ENCODE data around the gene CACNA1H.

Gene CACNA1H

DNA sequence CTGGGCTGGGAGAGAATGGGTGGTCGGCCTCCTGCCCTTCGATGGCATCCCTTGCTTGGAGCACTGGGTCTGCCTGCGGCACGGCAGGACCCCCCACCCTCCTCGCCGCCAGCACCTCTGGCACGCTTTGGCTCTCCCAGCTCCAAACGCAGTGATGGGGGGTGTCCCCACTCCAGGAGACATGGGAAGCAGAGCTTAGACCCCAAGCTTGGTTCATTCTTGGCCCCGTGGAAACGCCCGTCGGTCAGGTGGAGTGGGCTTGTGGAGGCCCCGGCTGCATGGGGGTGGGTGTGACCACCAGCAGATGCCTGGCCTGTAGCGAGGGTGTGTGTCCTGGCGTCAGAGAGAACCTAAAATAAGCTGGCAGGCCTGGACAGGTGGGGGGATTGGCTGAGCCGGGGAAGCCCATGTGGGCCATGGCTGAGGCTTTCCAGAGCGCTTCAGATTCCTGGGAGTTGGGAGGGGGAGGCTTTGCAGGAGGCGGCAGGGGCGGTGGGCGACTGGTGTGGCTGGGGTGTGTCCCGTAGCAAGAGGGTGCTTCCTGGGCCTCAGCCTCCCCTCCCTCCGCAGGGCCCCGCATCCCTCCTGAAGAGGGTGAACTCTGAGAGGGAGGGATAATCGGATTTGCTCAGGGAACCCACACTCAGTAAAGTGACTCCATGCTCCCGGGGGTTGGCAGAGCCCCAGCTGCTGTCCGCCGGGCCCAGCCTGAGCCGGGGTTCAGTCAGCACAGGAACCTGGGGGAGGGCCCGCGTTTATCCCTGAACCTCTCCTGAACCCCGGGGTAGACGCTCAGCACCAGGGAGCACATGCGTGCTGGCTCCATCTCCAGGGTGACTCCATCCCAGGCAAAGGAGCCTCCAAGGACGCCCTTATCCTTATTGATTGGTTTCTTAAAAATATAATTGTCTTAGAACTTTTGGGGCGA lies 3.4 kb downstream of the CACNA1H start:
- DNase-seq: no peak

DNA sequence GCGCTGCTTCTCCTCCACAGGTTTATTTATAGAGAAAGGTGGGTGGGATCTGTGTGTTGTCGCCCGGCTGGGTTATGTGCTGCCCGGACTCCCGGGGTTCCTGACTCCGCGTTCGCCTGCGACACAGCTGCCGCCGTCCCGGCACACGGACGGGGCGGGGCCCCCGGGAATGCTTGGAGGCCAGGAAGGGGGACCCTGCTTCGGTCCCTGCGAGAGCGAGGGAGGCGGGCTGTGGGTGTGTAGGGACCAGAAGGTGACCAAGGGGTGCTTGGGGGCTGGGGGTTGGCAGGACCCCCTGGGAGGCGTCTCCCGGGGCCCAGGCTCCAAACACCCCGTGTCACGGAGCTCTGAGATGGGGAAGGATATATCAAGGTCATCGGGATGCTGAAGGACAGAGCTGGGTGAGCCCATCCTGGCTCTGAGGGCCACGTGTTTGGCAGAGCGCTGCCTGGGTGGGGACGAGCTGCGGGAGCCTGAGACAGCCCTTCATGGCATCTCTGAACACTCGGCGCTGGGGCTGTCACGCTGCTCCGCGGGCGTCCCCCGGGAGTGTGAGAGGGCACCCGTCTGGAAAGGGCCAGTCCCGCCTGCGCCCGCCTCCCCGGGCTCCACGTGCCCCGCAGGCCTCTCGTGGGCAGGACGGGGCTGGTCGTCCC lies 4.2 kb downstream of the CACNA1H start:
- no peak for DNase-seq

DNA sequence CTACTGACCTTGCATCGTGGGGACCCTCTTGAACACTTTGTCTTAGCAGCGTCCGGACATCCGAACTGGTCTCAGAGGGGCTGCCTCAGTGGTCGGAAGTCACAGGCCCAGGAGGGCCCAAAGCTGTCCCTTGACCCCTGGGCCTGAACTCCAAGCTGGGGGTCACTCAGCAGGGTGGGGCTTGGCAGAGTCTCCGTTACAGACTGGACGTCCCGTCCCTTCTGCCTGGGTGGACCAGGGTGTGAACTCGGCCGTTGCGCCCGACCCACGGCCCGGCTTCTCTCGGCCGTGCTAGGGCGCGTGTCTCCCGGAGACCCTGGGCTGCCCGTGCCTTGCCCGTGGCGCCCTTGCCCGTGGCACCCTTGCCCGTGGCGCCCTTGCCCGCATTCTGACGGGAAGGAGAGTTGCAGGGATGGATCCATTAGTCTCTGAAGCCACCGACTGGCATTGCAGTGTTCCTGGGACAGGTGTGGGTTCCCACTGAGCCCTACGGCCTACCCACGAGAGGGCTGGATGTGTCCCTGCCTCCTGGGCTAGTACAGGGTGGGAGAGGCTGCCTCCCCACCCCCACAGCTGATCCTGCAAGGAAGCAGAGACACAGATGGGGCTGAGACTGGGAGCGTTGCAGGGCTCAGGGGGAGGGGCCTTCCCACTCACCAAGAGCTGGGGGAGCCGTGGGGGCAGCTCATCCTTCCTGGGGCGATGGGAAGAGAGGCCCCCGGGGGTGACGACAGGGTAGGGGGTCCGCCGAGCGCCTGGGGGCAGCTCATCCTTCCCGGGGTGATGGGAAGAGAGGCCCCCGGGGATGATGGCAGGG lies 4.9 kb downstream of the CACNA1H start:
- DNase-seq: no peak

DNA sequence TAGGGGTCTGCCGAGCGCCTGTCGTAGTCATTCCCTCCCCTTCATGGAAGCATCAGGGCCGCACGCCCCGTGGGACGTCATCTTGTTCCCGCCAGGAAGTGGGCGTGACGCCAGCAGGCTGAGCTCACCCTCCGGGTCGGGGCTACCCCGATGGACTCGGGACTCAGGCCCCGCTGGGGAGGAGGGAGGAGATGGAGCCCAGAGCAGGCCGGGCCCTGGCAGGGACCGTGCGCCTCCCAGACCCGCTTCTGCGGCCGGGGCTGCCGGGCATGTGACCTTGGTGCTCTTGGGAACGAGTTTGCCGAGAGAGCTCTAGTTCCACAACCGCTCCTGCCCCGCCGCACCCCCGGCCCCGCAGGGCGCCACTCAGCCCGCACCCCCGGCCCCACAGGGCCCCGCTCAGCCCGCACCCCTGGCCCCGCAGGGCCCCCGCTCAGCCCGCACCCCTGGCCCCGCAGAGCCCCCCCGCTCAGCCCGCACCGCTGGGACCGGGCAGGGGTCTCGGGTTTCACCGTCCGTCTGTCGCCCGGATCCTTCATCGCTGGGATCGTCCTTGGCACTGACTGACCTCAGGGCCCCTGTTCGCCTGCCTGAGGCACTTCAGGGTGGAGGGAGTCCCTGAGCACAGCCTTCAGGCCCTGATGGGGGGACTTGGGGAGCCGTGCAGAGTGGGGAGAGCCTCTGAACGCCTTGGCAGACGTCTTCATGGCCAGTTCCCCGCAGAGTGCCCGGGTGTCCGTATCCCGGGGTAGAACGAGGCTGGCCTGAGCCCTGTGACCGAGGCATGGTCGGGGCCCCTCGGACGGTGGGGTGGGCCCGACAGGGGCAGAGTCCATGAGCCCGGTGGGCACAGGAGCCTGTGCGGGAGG lies 5.8 kb downstream of the CACNA1H start:
- DNase-seq: no peak

DNA sequence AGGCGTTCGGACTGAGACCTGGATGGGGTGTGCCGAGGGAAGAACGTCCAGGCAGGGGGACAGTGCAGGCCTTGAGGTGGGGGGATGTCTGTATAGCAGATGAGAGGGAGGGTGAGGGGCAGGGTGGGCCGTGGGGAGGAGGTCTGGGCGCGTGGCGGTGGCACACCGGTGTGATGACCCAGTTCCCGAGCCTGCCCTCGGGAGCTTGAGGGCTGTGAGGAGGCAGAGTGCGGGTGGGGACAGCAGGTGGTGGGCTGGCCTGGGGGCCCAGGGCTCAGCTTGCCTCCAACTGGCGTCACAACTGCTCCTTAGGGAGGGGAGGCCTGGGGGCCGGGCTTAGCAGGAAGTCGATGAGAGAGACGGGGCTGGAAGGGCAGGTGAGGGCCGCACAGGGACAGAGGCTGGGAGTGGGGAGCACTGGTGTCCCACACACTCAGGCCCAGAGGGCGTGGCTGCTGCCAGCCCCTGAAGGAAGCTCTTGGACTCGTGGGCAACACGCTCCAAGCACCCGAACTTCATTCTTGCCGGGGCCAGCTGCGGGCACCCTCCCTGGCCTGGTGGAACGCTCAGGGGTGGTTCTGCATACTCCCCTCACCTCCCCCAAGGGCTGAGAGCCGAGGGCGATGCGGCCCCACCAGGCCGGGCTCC lies 6.5 kb downstream of the CACNA1H start:
- DNase-seq: no peak

DNA sequence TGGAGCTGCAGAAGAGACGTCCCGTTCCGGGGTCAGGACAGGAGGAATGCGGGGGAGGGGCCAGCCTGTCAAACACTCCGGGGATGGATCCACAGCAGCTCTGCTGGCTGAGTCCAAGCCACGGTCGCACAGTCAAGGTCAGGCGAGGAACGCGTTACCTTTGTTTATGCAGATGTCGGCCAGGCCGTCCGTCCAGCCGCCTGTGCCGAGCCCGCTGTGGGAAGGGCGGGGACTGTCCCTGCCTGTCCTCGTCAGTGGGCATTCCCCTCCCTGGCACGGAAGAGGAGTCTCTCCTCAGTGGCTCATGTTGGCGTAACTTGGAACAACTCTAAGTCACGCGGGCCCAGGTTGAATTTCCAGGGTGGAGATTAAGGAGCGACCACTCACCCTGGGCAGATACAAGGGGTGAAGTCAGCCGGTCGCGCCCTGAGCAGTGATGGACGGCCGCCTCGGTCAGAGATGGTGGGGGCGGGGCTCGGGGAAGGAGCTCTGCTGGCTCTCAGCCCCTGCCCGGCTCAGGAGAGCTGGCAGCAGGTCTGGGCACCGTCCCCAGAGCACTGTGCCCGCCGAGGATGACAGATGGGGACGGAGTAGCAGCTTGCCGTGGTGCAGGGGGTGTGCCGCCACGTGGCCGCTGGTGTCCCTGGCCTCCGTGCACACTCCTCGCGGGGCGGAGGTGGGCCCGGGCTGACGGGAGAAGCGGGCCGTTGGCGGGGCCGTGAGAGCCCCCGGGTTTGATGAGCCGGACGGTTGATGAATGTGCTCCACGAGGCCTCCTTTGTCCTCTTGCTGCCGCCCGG lies 7.3 kb downstream of the CACNA1H start:
- peak in 52 of 58 donors; percentile 7 to 84 (median 43) for DNase-seq

DNA sequence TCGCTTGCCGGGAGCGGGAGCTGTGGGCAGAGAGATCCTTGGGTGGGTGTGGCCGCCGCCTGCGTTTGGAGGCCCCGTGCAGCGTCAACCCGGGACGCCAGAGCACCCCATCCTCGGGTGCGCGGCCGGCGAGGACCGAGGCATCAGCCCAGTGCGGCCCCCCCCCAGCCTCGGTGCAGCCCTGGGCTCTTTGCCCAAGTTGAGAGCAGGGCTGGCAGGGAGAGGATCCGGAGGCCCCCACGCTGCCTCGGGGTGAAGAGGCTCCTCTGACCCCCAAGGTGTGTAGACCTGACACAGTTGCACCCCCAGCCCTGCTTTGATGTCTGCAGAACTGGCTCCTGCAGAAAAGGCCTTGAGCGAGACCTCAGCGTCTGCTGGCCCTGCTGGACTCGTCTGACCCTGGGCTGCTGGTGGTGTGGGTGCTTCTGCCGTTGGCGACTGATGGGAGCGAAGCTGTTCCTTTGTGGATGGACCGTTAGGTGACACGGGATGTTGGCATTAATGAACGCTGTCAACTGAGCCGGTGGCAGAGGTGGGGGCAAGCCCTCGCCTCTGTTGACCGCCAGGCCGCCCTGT lies 8.0 kb downstream of the CACNA1H start:
- no peak for DNase-seq

DNA sequence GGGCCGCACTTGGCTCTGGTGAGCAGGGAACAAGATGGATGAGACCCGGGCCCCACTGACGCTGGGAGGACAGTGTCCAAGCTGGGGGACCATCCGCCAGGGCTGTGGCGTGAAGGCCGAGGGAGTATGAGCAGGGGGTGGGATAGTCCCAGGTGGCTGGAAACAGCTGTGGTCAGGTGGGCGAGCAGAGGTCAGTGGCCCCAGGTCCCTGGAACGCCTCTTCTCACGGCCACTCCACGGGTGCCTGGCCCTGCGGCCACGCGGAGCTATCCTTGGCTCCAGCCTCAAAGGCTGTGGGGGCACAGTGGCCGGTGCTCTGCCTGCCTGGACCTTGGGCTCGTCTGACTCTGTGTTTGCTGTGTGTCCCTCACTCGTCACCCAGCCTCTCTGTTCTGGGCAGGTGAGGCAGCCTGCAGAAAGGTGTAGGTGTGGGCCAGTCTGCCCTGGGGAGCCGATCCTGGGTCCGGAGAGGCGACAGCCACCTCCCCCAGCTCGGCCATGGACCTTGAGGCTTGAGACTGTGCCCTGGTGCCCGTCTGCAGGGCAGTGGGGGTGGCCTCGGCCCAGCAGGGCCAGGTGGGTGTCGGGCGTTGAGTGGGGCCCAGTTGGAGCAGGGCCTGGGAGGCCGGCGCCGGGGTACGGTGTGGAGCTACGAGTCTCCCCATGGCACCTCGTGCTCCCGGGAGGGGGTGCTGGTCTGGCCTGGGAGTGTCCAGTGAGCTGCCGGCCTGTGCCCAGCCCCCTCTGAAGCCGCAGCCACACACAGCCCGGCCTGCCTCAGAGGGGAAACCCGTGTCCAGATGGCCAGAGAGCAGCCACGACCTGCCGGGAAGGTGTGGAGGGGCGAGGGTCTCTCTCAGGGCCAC lies 10.0 kb downstream of the CACNA1H start:
- no peak for DNase-seq

DNA sequence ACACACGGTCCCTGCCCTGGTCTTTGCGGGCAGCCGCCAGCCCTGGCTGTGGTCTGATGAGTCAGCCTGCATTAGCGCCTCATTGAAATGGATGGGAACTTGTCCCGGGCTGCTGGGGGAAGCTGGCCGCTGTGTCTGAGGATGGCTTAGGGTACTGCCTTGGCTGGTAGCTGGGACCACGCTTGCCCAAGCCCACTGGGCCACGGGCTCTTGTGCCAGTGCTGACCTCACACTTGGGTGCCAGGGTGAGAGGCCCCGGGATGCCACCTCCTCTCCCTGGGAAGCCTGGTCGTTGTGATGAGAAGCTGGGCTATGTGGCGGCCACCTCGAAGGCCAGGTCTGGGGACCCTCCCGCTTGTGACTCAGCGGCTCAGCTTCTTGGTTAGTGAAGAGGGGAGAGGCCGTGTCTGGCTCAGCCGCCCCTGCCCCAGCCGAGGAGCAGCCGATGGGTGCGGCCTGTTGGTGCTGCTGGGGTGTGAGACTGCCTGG lies 10.7 kb downstream of the CACNA1H start:
- DNase-seq: peak in 14 of 58 donors; percentile 2 to 40 (median 22)

DNA sequence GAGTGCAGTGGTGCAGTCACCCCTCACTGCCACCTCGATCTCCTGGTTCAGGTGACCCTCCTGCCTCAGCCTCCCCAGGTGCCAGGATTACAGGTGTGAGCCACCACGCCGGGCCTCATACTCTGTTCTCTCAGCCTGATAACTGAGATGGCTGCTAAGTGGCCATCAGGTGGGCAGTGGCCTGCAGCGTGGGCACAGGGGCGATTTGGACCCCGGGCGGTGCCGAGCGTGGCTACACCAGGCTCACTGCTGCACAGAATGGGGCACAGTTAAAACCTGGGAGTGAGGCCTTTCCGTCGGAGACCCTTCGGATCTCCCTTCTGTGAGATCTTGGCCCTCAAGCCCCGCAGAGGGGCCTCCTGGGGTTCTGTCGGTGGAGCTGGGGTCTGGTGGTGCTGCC lies 11.5 kb downstream of the CACNA1H start:
- DNase-seq: no peak

DNA sequence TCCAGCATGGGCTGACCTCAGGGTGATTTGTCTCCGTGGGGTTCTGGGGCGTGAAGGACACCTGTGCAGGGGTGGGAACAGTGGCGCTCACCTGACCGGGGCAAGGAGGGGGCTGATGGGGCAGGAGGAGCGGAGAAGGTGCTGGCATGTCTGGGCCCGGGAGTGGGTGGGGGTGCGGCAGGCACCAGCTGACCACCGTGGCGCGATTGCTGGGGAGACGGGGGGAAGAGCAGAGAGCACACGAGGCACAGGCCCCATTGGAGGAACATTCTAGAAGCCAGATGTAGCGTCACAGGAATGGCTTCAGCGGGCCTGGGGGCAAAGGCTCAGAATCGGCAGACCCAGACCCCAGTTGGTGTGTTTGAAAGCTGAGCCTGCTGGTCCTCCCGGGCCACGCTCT lies 12.1 kb downstream of the CACNA1H start:
- no peak for DNase-seq

DNA sequence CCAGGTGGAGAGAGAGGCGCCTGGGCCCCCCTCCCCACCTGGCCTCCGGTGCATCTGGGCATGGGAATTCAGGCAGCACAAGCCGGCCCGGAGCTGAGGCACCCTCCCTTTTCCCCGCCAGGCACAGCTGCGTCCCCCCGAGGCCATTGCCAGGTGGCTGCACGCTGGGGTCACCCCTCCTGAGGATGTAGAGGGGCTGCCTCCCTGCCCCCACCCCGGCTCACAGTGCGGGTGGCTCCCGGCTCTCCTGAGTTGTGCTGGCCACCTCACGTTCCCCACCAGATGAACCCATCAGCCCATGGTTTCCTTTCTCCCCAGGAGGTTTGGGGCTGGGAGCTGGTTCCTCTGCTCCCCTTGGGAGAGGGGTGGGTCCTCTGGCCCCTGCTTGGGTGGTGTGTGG lies 12.6 kb downstream of the CACNA1H start:
- no peak for DNase-seq

DNA sequence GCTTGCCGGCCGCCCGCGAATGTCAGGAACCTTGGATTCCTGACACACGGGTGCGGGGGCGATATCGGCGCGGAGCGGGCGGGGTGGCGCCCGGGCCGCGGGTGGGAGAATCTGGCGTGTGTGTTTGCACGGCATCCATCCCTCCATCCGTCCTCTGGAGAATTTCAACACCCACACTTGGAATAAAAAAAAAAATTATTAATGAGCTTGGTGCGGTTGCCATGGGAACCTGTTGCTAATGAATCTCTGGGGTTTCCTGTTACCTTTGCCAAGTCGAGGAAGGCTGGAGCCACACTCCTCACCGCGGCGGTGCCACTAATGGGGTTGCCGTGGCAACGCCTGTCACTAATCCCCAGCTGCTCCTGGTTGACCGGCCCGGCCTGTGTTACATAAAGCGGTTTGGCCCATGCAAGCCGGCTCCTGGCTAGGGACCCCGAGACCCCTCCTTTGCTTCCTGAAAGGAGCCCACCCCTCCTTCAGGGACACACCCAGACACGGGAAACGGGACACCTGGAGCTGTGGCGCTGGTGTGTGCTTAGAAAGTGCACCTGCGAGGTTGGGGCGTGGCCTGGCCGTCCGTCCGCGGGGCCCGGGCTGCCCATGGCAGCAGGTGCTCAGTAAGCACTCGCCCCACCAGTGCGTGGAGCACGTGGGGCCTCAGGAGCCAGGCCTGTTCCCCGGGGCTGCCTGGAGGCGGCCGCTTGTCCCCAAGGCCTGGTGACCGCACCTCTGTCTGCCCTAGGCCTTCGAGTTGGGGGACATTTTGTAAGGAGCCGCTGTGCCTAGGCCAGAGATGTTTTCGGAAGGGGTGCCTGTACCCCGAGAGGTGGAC lies 14.6 kb downstream of the CACNA1H start:
- peak in 44 of 58 donors; percentile 7 to 87 (median 42) for DNase-seq

DNA sequence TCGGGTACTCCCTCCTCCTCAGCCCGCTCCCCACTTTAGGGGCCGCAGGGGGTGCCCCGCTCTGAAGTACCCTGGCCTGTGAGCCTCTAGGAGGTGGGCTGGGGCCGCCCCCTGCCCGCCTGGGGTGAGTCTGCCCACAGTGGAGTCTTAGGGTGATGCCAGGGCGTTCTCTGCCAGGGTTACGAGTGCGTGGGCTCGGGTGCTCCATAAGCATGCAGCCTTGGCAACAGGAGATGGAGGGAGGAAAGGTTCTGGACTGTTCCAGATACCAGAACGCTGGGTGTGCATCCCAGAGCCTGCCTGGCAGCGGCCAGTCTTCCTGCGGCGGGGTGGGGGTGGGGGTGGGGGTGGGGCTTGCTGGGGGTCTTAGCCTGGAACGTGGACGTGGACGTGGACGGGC lies 15.9 kb downstream of the CACNA1H start:
- no peak for DNase-seq

DNA sequence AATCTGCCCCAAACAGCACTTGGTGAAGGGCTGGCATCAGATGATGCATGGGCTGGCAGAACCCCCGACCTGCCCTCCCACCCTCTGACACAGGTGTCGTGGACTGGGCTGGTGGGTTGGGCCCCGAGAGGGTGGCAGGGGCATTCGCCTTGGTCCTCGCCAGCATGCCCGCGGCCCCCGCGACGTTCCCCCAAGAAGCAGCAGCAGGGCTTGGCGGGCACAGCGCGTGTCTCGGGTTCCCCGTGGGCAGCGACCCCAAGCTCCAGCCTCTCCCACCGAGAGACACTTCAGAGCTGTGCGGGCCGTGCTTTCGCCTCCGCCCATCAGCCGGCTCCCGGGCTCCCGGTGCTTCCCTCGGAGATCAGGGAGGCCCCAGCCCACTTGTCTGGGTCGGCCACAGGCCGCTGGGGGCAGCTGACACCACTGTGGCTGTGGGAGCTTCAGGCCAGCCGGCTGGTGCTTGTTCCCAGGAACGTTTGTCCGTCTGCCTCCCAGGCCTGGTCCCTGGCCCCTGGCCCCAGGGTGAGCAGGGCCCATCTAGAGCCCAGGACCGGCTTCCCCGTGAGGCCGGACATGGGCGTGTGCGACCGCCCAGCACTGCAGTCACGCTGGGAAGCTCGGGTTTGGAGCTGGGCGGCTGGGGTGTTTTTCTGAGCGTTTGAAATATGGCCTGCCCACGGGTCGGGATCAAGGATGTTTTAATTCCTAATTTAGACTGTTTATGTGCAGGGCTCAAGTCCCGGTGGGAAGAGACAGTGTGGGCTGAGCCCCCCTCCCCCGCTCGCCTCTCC lies 16.6 kb downstream of the CACNA1H start:
- no peak for DNase-seq

DNA sequence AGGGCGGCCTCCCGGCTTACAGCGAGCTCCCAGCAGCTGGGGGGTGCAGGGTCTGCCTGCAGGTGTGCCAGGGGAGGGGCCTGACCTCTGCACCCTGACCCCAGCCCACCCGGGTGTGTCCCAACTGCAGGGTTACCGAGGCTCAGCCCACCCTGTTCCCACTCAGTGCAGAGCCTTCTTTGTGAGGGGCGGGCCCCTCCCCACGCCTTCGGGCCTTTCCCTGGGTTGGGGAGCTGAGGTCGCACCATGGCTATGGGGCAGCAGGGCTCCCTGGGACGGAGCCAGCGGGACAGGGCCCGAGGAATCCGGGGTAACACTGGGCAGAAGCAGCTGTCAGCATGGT lies 17.1 kb downstream of the CACNA1H start:
- DNase-seq: no peak

Data from anterior cingulate cortex (tissue), 58 donors.